ENCODE results near the gene EVX2. TPM values are rescaled to one million over a fixed set of nuclear protein-coding genes. Genes with fewer than 3 reads are reported as not detected.

EVX2 gene
- polyA plus RNA-seq, 4 donors, result not detected

GRCh38 chr2:176071330-176072291, 12.2 kb downstream of the EVX2 start:
- Histone ChIP-seq H3K36me3 (ENCODE audit: control insufficient read depth in 3 of 3, insufficient read depth in 2 of 3, low read depth in 1 of 3, low read length in 3 of 3) (no peaks in the 10 kb centered on the region), H3K4me3 (ENCODE audit: low read depth in 1 of 3, low read length in 3 of 3) (no peak overlapping the region), H3K9me3 (ENCODE audit: control insufficient read depth in 2 of 2, insufficient read depth in 1 of 2, low read depth in 1 of 2, low read length in 1 of 2) (peaks cover 0 to 8% of the 10 kb centered on the region in 2 donors), H3K27me3 (ENCODE audit: control insufficient read depth in 3 of 3, insufficient read depth in 3 of 3, low read length in 3 of 3) (peaks cover 21 to 100% (median 76%) of the 10 kb centered on the region in 3 donors), H3K4me1 (ENCODE audit: control insufficient read depth in 3 of 3, insufficient read depth in 2 of 3, low read depth in 1 of 3, low read length in 2 of 3) (peaks cover 0 to 9% (median 0%) of the 10 kb centered on the region in 3 donors), H3K27ac (ENCODE audit: low read depth in 1 of 3, low read length in 2 of 3) (no peak overlapping the region)
- FAIRE-seq (no peak), DNase-seq (no peak)
- 10 to 14% (median 12%) methylated on average over 51 to 58 of the region's 58 CpGs for WGBS, 3 donors

GRCh38 chr2:176068419-176068832, 15.3 kb downstream of the EVX2 start:
- FAIRE-seq (no peak), DNase-seq (no peak)
- peaks cover 0 to 8% of the 10 kb centered on the region in 2 donors for H3K9me3 ChIP-seq (ENCODE audit: control insufficient read depth in 2 of 2, insufficient read depth in 1 of 2, low read depth in 1 of 2, low read length in 1 of 2)
- H3K4me3 ChIP-seq (ENCODE audit: low read depth in 1 of 3, low read length in 3 of 3), result no peak overlapping the region
- no peak overlapping the region for H3K27ac ChIP-seq (ENCODE audit: low read depth in 1 of 3, low read length in 2 of 3)
- no peaks in the 10 kb centered on the region for H3K36me3 ChIP-seq (ENCODE audit: control insufficient read depth in 3 of 3, insufficient read depth in 2 of 3, low read depth in 1 of 3, low read length in 3 of 3)
- WGBS, 3 donors, result 5 to 8% (median 7%) methylated on average over 30 of the region's 30 CpGs
- H3K27me3 ChIP-seq (ENCODE audit: control insufficient read depth in 3 of 3, insufficient read depth in 3 of 3, low read length in 3 of 3), result peaks cover 21 to 90% (median 68%) of the 10 kb centered on the region in 3 donors
- peaks cover 0 to 9% (median 0%) of the 10 kb centered on the region in 3 donors for H3K4me1 ChIP-seq (ENCODE audit: control insufficient read depth in 3 of 3, insufficient read depth in 2 of 3, low read depth in 1 of 3, low read length in 2 of 3)

GRCh38 chr2:176067589-176068418, 16.0 kb downstream of the EVX2 start:
- H3K27ac ChIP-seq (ENCODE audit: low read depth in 1 of 3, low read length in 2 of 3), result no peak overlapping the region
- H3K9me3 ChIP-seq (ENCODE audit: control insufficient read depth in 2 of 2, insufficient read depth in 1 of 2, low read depth in 1 of 2, low read length in 1 of 2), result peaks cover 0 to 6% of the 10 kb centered on the region in 2 donors
- 5 to 11% (median 5%) methylated on average over 38 of the region's 38 CpGs for WGBS, 3 donors
- no peaks in the 10 kb centered on the region for H3K36me3 ChIP-seq (ENCODE audit: control insufficient read depth in 3 of 3, insufficient read depth in 2 of 3, low read depth in 1 of 3, low read length in 3 of 3)
- peak overlapping the region in 2 of 3 donors; percentile 18 to 23 for H3K4me3 ChIP-seq (ENCODE audit: low read depth in 1 of 3, low read length in 3 of 3)
- FAIRE-seq (no peak), DNase-seq (peak in 1 of 2 donors; percentile 31)
- peaks cover 0 to 9% (median 0%) of the 10 kb centered on the region in 3 donors for H3K4me1 ChIP-seq (ENCODE audit: control insufficient read depth in 3 of 3, insufficient read depth in 2 of 3, low read depth in 1 of 3, low read length in 2 of 3)
- H3K27me3 ChIP-seq (ENCODE audit: control insufficient read depth in 3 of 3, insufficient read depth in 3 of 3, low read length in 3 of 3), result peaks cover 21 to 84% (median 63%) of the 10 kb centered on the region in 3 donors

GRCh38 chr2:176066645-176067588, 16.8 kb downstream of the EVX2 start:
- peak overlapping the region in 2 of 3 donors; percentile 18 to 23 for H3K4me3 ChIP-seq (ENCODE audit: low read depth in 1 of 3, low read length in 3 of 3)
- no peaks in the 10 kb centered on the region for H3K36me3 ChIP-seq (ENCODE audit: control insufficient read depth in 3 of 3, insufficient read depth in 2 of 3, low read depth in 1 of 3, low read length in 3 of 3)
- DNase-seq (no peak), FAIRE-seq (no peak)
- 7 to 12% (median 11%) methylated on average over 55 to 56 of the region's 56 CpGs for WGBS, 3 donors
- H3K9me3 ChIP-seq (ENCODE audit: control insufficient read depth in 2 of 2, insufficient read depth in 1 of 2, low read depth in 1 of 2, low read length in 1 of 2), result peaks cover 0 to 3% of the 10 kb centered on the region in 2 donors
- H3K27me3 ChIP-seq (ENCODE audit: control insufficient read depth in 3 of 3, insufficient read depth in 3 of 3, low read length in 3 of 3), result peaks cover 15 to 75% (median 55%) of the 10 kb centered on the region in 3 donors
- H3K27ac ChIP-seq (ENCODE audit: low read depth in 1 of 3, low read length in 2 of 3), result no peak overlapping the region
- peaks cover 0 to 9% (median 0%) of the 10 kb centered on the region in 3 donors for H3K4me1 ChIP-seq (ENCODE audit: control insufficient read depth in 3 of 3, insufficient read depth in 2 of 3, low read depth in 1 of 3, low read length in 2 of 3)

- DNase-seq (no peak), FAIRE-seq (no peak)
- no peak overlapping the region for H3K4me3 ChIP-seq (ENCODE audit: low read depth in 1 of 3, low read length in 3 of 3)
- H3K27ac ChIP-seq (ENCODE audit: low read depth in 1 of 3, low read length in 2 of 3), result no peak overlapping the region
- peaks cover 0 to 9% (median 0%) of the 10 kb centered on the region in 3 donors for H3K4me1 ChIP-seq (ENCODE audit: control insufficient read depth in 3 of 3, insufficient read depth in 2 of 3, low read depth in 1 of 3, low read length in 2 of 3)
- H3K36me3 ChIP-seq (ENCODE audit: control insufficient read depth in 3 of 3, insufficient read depth in 2 of 3, low read depth in 1 of 3, low read length in 3 of 3), result no peaks in the 10 kb centered on the region
- WGBS, 3 donors, result 27 to 40% (median 36%) methylated on average over 2 of the region's 2 CpGs
- H3K27me3 ChIP-seq (ENCODE audit: control insufficient read depth in 3 of 3, insufficient read depth in 3 of 3, low read length in 3 of 3), result peaks cover 6 to 58% (median 33%) of the 10 kb centered on the region in 3 donors
- H3K9me3 ChIP-seq (ENCODE audit: control insufficient read depth in 2 of 2, insufficient read depth in 1 of 2, low read depth in 1 of 2, low read length in 1 of 2), result no peaks in the 10 kb centered on the region
Measured at GRCh38 chr2:176063958-176064357, 19.8 kb downstream of the EVX2 start.

GRCh38 chr2:176056406-176056805, 27.4 kb downstream of the EVX2 start:
- 32 to 36% (median 35%) methylated on average over 1 of the region's 1 CpG for WGBS, 3 donors
- Histone ChIP-seq H3K4me1 (ENCODE audit: control insufficient read depth in 3 of 3, insufficient read depth in 2 of 3, low read depth in 1 of 3, low read length in 2 of 3) (no peaks in the 10 kb centered on the region), H3K36me3 (ENCODE audit: control insufficient read depth in 3 of 3, insufficient read depth in 2 of 3, low read depth in 1 of 3, low read length in 3 of 3) (no peaks in the 10 kb centered on the region), H3K4me3 (ENCODE audit: low read depth in 1 of 3, low read length in 3 of 3) (no peak overlapping the region), H3K27me3 (ENCODE audit: control insufficient read depth in 3 of 3, insufficient read depth in 3 of 3, low read length in 3 of 3) (peaks cover 0 to 14% (median 2%) of the 10 kb centered on the region in 3 donors), H3K27ac (ENCODE audit: low read depth in 1 of 3, low read length in 2 of 3) (no peak overlapping the region), H3K9me3 (ENCODE audit: control insufficient read depth in 2 of 2, insufficient read depth in 1 of 2, low read depth in 1 of 2, low read length in 1 of 2) (no peaks in the 10 kb centered on the region)
- FAIRE-seq (no peak), DNase-seq (no peak)

- H3K4me1 ChIP-seq (ENCODE audit: control insufficient read depth in 3 of 3, insufficient read depth in 2 of 3, low read depth in 1 of 3, low read length in 2 of 3), result no peaks in the 10 kb centered on the region
- no peak for FAIRE-seq
Measured at GRCh38 chr2:176039375-176039774, 44.4 kb downstream of the EVX2 start.

More at GRCh38 chr2:176039375-176039774, 44.4 kb downstream of the EVX2 start:
- Histone ChIP-seq H3K9me3 (ENCODE audit: control insufficient read depth in 2 of 2, insufficient read depth in 1 of 2, low read depth in 1 of 2, low read length in 1 of 2) (peaks cover 0 to 2% of the 10 kb centered on the region in 2 donors), H3K36me3 (ENCODE audit: control insufficient read depth in 3 of 3, insufficient read depth in 2 of 3, low read depth in 1 of 3, low read length in 3 of 3) (no peaks in the 10 kb centered on the region), H3K4me3 (ENCODE audit: low read depth in 1 of 3, low read length in 3 of 3) (no peak overlapping the region), H3K27ac (ENCODE audit: low read depth in 1 of 3, low read length in 2 of 3) (no peak overlapping the region), H3K27me3 (ENCODE audit: control insufficient read depth in 3 of 3, insufficient read depth in 3 of 3, low read length in 3 of 3) (peaks cover 0 to 5% (median 2%) of the 10 kb centered on the region in 3 donors)
- DNase-seq, result no peak
- WGBS, 3 donors, result 47 to 57% (median 51%) methylated on average over 3 of the region's 3 CpGs

All from small intestine (tissue), 7 donors.